ENCODE results near the gene IER3. TPM values are rescaled to one million over a fixed set of nuclear protein-coding genes. Genes with fewer than 3 reads are reported as not detected.

Gene IER3
- total and polyA plus RNA-seq, 4 donors, result 1.3 to 8.1 (median 6.7) TPM

DNA sequence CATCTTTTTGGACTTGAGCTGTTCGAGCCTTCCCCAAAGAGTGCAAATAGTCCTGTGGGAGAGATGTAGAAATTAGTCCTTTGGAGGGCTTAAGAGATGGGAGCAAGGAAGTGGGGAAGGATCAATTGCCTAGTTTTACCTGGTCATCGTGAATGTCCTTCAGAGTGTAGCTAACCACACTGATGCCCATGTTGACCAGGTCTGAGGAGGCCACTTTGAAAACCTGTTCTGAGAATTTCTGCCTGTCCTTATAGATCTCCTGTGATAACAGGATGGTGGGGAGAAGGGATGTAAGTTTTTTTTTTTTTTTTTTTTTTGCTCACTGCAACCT is 3.8 kb downstream of the IER3 start:
- whole genome bisulfite sequencing, result 94% methylated on average over 2 of the region's 2 CpGs
- Histone ChIP-seq H3K4me3 (ENCODE audit: low read depth in 1 of 3, low read length in 3 of 3) (no peak overlapping the region), H3K9me3 (ENCODE audit: control insufficient read depth in 4 of 4, low read length in 3 of 4) (no peaks in the 10 kb centered on the region), H3K27ac (ENCODE audit: low read depth in 1 of 2, low read length in 2 of 2) (no peak overlapping the region), H3K36me3 (ENCODE audit: control insufficient read depth in 4 of 4, insufficient read depth in 3 of 4, low read depth in 1 of 4, low read length in 3 of 4) (peaks cover 11 to 38% (median 29%) of the 10 kb centered on the region in 4 donors), H3K4me1 (ENCODE audit: control insufficient read depth in 4 of 4, insufficient read depth in 4 of 4, low read length in 3 of 4) (peaks cover 1 to 21% (median 12%) of the 10 kb centered on the region in 4 donors), H3K9ac (ENCODE audit: low read depth in 1 of 2, low read length in 2 of 2) (no peak overlapping the region), H3K27me3 (ENCODE audit: control insufficient read depth in 4 of 4, insufficient read depth in 4 of 4, low read length in 3 of 4) (no peaks in the 10 kb centered on the region)
- no peak for DNase-seq (ENCODE audit: low spot score)
- TF ChIP-seq, protein P1, sequence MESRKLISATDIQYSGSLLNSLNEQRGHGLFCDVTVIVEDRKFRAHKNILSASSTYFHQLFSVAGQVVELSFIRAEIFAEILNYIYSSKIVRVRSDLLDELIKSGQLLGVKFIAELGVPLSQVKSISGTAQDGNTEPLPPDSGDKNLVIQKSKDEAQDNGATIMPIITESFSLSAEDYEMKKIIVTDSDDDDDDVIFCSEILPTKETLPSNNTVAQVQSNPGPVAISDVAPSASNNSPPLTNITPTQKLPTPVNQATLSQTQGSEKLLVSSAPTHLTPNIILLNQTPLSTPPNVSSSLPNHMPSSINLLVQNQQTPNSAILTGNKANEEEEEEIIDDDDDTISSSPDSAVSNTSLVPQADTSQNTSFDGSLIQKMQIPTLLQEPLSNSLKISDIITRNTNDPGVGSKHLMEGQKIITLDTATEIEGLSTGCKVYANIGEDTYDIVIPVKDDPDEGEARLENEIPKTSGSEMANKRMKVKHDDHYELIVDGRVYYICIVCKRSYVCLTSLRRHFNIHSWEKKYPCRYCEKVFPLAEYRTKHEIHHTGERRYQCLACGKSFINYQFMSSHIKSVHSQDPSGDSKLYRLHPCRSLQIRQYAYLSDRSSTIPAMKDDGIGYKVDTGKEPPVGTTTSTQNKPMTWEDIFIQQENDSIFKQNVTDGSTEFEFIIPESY (IDR thresholded peaks at IDR 0.05), result no peak
- TF ChIP-seq NR2F2 (IDR thresholded peaks at IDR 0.05) (no peak), EGR1 (IDR thresholded peaks at IDR 0.05; ENCODE audit: low read depth in 2 of 2) (no peak), SP1 (IDR thresholded peaks at IDR 0.05) (no peak), HNF4G (IDR thresholded peaks at IDR 0.05) (no peak), FOXA1 (IDR thresholded peaks at IDR 0.05) (no peak), JUND (IDR thresholded peaks at IDR 0.05) (no peak), RXRA (IDR thresholded peaks at IDR 0.05) (no peak), YY1 (IDR thresholded peaks at IDR 0.05) (no peak), TAF1 (conservative IDR thresholded peaks at IDR 0.05) (no peak), GABPA (IDR thresholded peaks at IDR 0.05 in 1 of 2, conservative IDR thresholded peaks at IDR 0.05 in 1 of 2) (no peak)
- TF ChIP-seq, protein P2, sequence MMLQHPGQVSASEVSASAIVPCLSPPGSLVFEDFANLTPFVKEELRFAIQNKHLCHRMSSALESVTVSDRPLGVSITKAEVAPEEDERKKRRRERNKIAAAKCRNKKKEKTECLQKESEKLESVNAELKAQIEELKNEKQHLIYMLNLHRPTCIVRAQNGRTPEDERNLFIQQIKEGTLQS (IDR thresholded peaks at IDR 0.05), result no peak
- TF ChIP-seq, protein P3, sequence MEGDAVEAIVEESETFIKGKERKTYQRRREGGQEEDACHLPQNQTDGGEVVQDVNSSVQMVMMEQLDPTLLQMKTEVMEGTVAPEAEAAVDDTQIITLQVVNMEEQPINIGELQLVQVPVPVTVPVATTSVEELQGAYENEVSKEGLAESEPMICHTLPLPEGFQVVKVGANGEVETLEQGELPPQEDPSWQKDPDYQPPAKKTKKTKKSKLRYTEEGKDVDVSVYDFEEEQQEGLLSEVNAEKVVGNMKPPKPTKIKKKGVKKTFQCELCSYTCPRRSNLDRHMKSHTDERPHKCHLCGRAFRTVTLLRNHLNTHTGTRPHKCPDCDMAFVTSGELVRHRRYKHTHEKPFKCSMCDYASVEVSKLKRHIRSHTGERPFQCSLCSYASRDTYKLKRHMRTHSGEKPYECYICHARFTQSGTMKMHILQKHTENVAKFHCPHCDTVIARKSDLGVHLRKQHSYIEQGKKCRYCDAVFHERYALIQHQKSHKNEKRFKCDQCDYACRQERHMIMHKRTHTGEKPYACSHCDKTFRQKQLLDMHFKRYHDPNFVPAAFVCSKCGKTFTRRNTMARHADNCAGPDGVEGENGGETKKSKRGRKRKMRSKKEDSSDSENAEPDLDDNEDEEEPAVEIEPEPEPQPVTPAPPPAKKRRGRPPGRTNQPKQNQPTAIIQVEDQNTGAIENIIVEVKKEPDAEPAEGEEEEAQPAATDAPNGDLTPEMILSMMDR (IDR thresholded peaks at IDR 0.05; ENCODE audit: low read depth, low read length, missing input control), result no peak
- TF ChIP-seq, protein P4, sequence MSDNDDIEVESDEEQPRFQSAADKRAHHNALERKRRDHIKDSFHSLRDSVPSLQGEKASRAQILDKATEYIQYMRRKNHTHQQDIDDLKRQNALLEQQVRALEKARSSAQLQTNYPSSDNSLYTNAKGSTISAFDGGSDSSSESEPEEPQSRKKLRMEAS (IDR thresholded peaks at IDR 0.05), result no peak

DNA sequence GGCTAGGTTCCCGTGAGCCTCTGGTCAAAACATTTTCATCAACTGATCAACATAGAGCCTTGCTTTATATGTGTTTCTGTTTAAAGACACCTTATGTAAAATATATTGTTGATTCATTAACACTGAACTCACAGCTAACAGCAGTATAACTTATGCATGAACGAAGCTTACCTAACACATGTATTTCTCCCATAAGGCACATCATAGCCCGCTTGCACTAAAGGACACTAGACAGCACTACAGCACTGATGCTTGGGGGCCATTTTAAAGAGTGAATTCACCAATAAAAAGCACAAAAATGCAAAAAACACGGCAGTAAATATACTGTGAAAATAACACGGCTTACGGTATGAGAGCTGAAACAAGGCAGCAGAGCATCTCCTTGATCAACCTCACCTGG is 5.8 kb downstream of the IER3 start:
- 76% methylated on average over 6 of the region's 6 CpGs for WGBS
- H3K27me3 ChIP-seq (ENCODE audit: control insufficient read depth in 4 of 4, insufficient read depth in 4 of 4, low read length in 3 of 4), result no peaks in the 10 kb centered on the region
- TF ChIP-seq NR2F2 (IDR thresholded peaks at IDR 0.05), result no peak
- TF ChIP-seq, protein P2 (IDR thresholded peaks at IDR 0.05), result no peak
- TF ChIP-seq HNF4A (conservative IDR thresholded peaks at IDR 0.05), result no peak
- TF ChIP-seq GABPA (IDR thresholded peaks at IDR 0.05 in 1 of 2, conservative IDR thresholded peaks at IDR 0.05 in 1 of 2), result no peak
- TF ChIP-seq FOXA2 (IDR thresholded peaks at IDR 0.05), result no peak
- no peak for TF ChIP-seq TAF1 (conservative IDR thresholded peaks at IDR 0.05)
- no peak for TF ChIP-seq HNF4G (IDR thresholded peaks at IDR 0.05)
- TF ChIP-seq, protein P5, sequence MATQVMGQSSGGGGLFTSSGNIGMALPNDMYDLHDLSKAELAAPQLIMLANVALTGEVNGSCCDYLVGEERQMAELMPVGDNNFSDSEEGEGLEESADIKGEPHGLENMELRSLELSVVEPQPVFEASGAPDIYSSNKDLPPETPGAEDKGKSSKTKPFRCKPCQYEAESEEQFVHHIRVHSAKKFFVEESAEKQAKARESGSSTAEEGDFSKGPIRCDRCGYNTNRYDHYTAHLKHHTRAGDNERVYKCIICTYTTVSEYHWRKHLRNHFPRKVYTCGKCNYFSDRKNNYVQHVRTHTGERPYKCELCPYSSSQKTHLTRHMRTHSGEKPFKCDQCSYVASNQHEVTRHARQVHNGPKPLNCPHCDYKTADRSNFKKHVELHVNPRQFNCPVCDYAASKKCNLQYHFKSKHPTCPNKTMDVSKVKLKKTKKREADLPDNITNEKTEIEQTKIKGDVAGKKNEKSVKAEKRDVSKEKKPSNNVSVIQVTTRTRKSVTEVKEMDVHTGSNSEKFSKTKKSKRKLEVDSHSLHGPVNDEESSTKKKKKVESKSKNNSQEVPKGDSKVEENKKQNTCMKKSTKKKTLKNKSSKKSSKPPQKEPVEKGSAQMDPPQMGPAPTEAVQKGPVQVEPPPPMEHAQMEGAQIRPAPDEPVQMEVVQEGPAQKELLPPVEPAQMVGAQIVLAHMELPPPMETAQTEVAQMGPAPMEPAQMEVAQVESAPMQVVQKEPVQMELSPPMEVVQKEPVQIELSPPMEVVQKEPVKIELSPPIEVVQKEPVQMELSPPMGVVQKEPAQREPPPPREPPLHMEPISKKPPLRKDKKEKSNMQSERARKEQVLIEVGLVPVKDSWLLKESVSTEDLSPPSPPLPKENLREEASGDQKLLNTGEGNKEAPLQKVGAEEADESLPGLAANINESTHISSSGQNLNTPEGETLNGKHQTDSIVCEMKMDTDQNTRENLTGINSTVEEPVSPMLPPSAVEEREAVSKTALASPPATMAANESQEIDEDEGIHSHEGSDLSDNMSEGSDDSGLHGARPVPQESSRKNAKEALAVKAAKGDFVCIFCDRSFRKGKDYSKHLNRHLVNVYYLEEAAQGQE (IDR thresholded peaks at IDR 0.05), result no peak
- no peak for TF ChIP-seq JUND (IDR thresholded peaks at IDR 0.05)
- TF ChIP-seq, protein P1 (IDR thresholded peaks at IDR 0.05), result no peak
- H3K27ac ChIP-seq (ENCODE audit: low read depth in 1 of 2, low read length in 2 of 2), result no peak overlapping the region
- H3K9ac ChIP-seq (ENCODE audit: low read depth in 1 of 2, low read length in 2 of 2), result no peak overlapping the region
- DNase-seq (ENCODE audit: low spot score), result no peak
- peaks cover 0 to 15% (median 8%) of the 10 kb centered on the region in 4 donors for H3K4me1 ChIP-seq (ENCODE audit: control insufficient read depth in 4 of 4, insufficient read depth in 4 of 4, low read length in 3 of 4)
- peaks cover 13 to 47% (median 37%) of the 10 kb centered on the region in 4 donors for H3K36me3 ChIP-seq (ENCODE audit: control insufficient read depth in 4 of 4, insufficient read depth in 3 of 4, low read depth in 1 of 4, low read length in 3 of 4)
- no peaks in the 10 kb centered on the region for H3K9me3 ChIP-seq (ENCODE audit: control insufficient read depth in 4 of 4, low read length in 3 of 4)
- no peak overlapping the region for H3K4me3 ChIP-seq (ENCODE audit: low read depth in 1 of 3, low read length in 3 of 3)

All from liver (tissue), 9 donors.